Loucy (cell line): ENCODE results near the gene SLC29A2.

Experiments
- H2AFZ ChIP-seq: fragments of 200-600 bp; sonication (generic); 2 replicates; pipeline ENCODE4 v1.6.0; 2016; ENCODE audit warnings: antibody characterized with exemption, mild to moderate bottlenecking, low read length, moderate library complexity
- H3F3A ChIP-seq: fragments of 200-600 bp; 2 replicates; pipeline ENCODE4 v1.6.0; 2016; ENCODE audit warnings: antibody characterized with exemption, low read depth, mild to moderate bottlenecking
- H3K27me3 ChIP-seq: fragments of 200-600 bp; sonication (generic); 2 replicates; pipeline ENCODE4 v1.6.1; 2014; ENCODE audit warnings: low read length, mild to moderate bottlenecking; ENCODE audit not compliant: insufficient read depth, poor library complexity, severe bottlenecking
- H3K36me3 ChIP-seq: fragments of 200-600 bp; sonication (generic); 2 replicates; pipeline ENCODE4 v1.6.1; 2016; ENCODE audit warnings: low read length; ENCODE audit not compliant: insufficient read depth
- H3K4me1 ChIP-seq: fragments of 200-600 bp; sonication (generic); 2 replicates; pipeline ENCODE4 v1.5.1; 2014; ENCODE audit warnings: low read length, mild to moderate bottlenecking; ENCODE audit not compliant: insufficient read depth, poor library complexity, severe bottlenecking
- H3K4me2 ChIP-seq: fragments of 200-600 bp; sonication (generic); 2 replicates; pipeline ENCODE4 v1.6.0; 2014; ENCODE audit warnings: antibody characterized with exemption, low read length, low read depth, mild to moderate bottlenecking; ENCODE audit not compliant: poor library complexity, severe bottlenecking
- H3K4me3 ChIP-seq: fragments of 200-600 bp; sonication (generic); 2 replicates; pipeline ENCODE4 v1.5.1; 2014; ENCODE audit warnings: low read length, mild to moderate bottlenecking, mixed read lengths; ENCODE audit not compliant: poor library complexity, severe bottlenecking
- H3K79me2 ChIP-seq: fragments of 200-600 bp; sonication (generic); 2 replicates; pipeline ENCODE4 v1.6.1; 2014; ENCODE audit warnings: low read length; ENCODE audit not compliant: insufficient read depth
- H3K9ac ChIP-seq: fragments of 200-600 bp; sonication (generic); 2 replicates; pipeline ENCODE4 v1.6.0; 2014; ENCODE audit warnings: mild to moderate bottlenecking, low read depth, low read length, moderate library complexity; ENCODE audit not compliant: poor library complexity, severe bottlenecking
- H3K9me2 ChIP-seq: fragments of 200-600 bp; sonication (generic); replicated peaks from 2 replicates; pipeline ENCODE4 v1.6.1; 2016; ENCODE audit warnings: low read depth, low read length, mixed read lengths
- H3K9me3 ChIP-seq: fragments of 200-600 bp; sonication (generic); 2 replicates; pipeline ENCODE4 v1.6.1; 2014; ENCODE audit warnings: mild to moderate bottlenecking, antibody characterized with exemption, low read length, low read depth; ENCODE audit not compliant: insufficient read depth
- H4K20me1 ChIP-seq: fragments of 200-600 bp; sonication (generic); 2 replicates; pipeline ENCODE4 v1.6.0; 2014; ENCODE audit warnings: antibody characterized with exemption, low read length, mild to moderate bottlenecking; ENCODE audit not compliant: insufficient read depth, poor library complexity, severe bottlenecking
- EZH2phosphoT487 ChIP-seq: fragments of 200-600 bp; IDR thresholded peaks from 2 replicates; pipeline ENCODE4 v1.6.1; 2018; ENCODE audit warnings: antibody characterized with exemption, mild to moderate bottlenecking, moderate library complexity, borderline replicate concordance
- TF ChIP-seq, protein P1 (sequence below): fragments of 200-600 bp; sonication (generic); conservative IDR thresholded peaks from 2 replicates; pipeline ENCODE4 v1.5.1; 2014; ENCODE audit warnings: mild to moderate bottlenecking, antibody characterized with exemption, low read length

The SLC29A2 gene

GRCh38 chr11:66330931-66331330 is 40.6 kb downstream of the SLC29A2 start:
- TF ChIP-seq EZH2phosphoT487: no peak
- TF ChIP-seq, protein P1, sequence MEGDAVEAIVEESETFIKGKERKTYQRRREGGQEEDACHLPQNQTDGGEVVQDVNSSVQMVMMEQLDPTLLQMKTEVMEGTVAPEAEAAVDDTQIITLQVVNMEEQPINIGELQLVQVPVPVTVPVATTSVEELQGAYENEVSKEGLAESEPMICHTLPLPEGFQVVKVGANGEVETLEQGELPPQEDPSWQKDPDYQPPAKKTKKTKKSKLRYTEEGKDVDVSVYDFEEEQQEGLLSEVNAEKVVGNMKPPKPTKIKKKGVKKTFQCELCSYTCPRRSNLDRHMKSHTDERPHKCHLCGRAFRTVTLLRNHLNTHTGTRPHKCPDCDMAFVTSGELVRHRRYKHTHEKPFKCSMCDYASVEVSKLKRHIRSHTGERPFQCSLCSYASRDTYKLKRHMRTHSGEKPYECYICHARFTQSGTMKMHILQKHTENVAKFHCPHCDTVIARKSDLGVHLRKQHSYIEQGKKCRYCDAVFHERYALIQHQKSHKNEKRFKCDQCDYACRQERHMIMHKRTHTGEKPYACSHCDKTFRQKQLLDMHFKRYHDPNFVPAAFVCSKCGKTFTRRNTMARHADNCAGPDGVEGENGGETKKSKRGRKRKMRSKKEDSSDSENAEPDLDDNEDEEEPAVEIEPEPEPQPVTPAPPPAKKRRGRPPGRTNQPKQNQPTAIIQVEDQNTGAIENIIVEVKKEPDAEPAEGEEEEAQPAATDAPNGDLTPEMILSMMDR: no peak
- Histone ChIP-seq H4K20me1 (no peaks in the 10 kb centered on the region), H2AFZ (no peak overlapping the region), H3K79me2 (no peaks in the 10 kb centered on the region), H3K9me3 (no peaks in the 10 kb centered on the region), H3K27me3 (no peaks in the 10 kb centered on the region), H3K36me3 (no peaks in the 10 kb centered on the region), H3K9me2 (no peaks in the 10 kb centered on the region), H3K4me2 (no peak overlapping the region), H3F3A (no peaks in the 10 kb centered on the region), H3K4me1 (peaks cover 20% of the 10 kb centered on the region), H3K9ac (no peak overlapping the region), H3K4me3 (no peak overlapping the region)

DNA sequence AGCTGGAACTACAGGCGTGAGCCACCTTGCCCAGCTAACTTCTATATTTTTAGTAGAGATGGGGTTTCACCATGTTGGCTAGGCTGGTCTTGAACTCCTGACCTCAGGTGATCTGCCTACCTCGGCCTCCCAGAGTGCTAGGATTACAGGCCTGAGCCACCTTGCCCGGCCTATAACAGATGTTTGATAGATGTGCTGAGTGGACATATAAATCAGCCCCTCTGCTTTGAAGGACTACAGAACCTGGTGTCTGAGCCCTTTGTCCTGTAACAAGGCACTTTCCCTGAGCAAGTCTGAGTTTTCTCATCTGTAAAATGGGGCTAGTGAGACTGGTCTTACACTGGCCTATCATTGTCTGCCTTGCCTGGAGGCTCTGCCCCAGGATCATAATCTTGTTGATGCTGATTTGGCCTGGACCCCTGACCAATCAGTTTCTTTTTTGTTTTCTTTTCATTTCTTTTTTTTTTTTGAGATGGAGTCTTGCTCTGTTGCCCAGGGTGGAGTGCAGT is 42.3 kb downstream of the SLC29A2 start:
- no peaks in the 10 kb centered on the region for H3K9me3 ChIP-seq
- H3K9ac ChIP-seq: no peak overlapping the region
- no peak overlapping the region for H3K4me2 ChIP-seq
- H3K36me3 ChIP-seq: no peaks in the 10 kb centered on the region
- H3K27me3 ChIP-seq: no peaks in the 10 kb centered on the region
- H3K9me2 ChIP-seq: no peaks in the 10 kb centered on the region
- no peaks in the 10 kb centered on the region for H3F3A ChIP-seq
- no peaks in the 10 kb centered on the region for H3K79me2 ChIP-seq
- peaks cover 31% of the 10 kb centered on the region for H3K4me1 ChIP-seq
- no peaks in the 10 kb centered on the region for H4K20me1 ChIP-seq
- no peak overlapping the region for H3K4me3 ChIP-seq
- no peak overlapping the region for H2AFZ ChIP-seq
- TF ChIP-seq EZH2phosphoT487: no peak

GRCh38 chr11:66328302-66329144 is 43.0 kb downstream of the SLC29A2 start:
- Histone ChIP-seq H3K27me3 (no peaks in the 10 kb centered on the region), H3K4me2 (peak overlapping the region; percentile 17), H4K20me1 (no peaks in the 10 kb centered on the region), H3K4me1 (peaks cover 31% of the 10 kb centered on the region), H3K9ac (peak overlapping the region; percentile 15), H3K9me2 (no peaks in the 10 kb centered on the region), H3K9me3 (no peaks in the 10 kb centered on the region), H3K4me3 (no peak overlapping the region), H3F3A (no peaks in the 10 kb centered on the region), H3K79me2 (no peaks in the 10 kb centered on the region), H2AFZ (peak overlapping the region; percentile 88), H3K36me3 (no peaks in the 10 kb centered on the region)
- TF ChIP-seq, protein P1: peak; percentile 93
- no peak for TF ChIP-seq EZH2phosphoT487

GRCh38 chr11:66328031-66328301 is 43.6 kb downstream of the SLC29A2 start:
- H3K9ac ChIP-seq: no peak overlapping the region
- H3K4me2 ChIP-seq: no peak overlapping the region
- H2AFZ ChIP-seq: peak overlapping the region; percentile 88

More at GRCh38 chr11:66328031-66328301, 43.6 kb downstream of the SLC29A2 start:
- peaks cover 31% of the 10 kb centered on the region for H3K4me1 ChIP-seq
- no peaks in the 10 kb centered on the region for H3F3A ChIP-seq
- H3K9me3 ChIP-seq: no peaks in the 10 kb centered on the region
- H3K4me3 ChIP-seq: no peak overlapping the region
- no peaks in the 10 kb centered on the region for H3K27me3 ChIP-seq
- no peaks in the 10 kb centered on the region for H3K36me3 ChIP-seq
- no peaks in the 10 kb centered on the region for H4K20me1 ChIP-seq
- TF ChIP-seq EZH2phosphoT487: no peak
- TF ChIP-seq, protein P1: no peak
- H3K79me2 ChIP-seq: no peaks in the 10 kb centered on the region
- H3K9me2 ChIP-seq: no peaks in the 10 kb centered on the region
